Neural progenitor cell (in vitro differentiated cells): ENCODE measurements around the gene RNF144B.

ENCODE experiments used
- EZH2 ChIP-seq: fragments of 200-600 bp; sonication (generic); IDR thresholded peaks from 2 replicates; pipeline ENCODE4 v1.6.1; 2017; ENCODE audit warnings: antibody characterized with exemption, mild to moderate bottlenecking, moderate library complexity
- EZH2phosphoT487 ChIP-seq: fragments of 200-600 bp; sonication (generic); IDR thresholded peaks from 2 replicates; pipeline ENCODE4 v1.6.1; 2017; ENCODE audit warnings: antibody characterized with exemption
- TF ChIP-seq, protein P1 (sequence below): fragments of 200-600 bp; sonication (generic); IDR thresholded peaks from 2 replicates; pipeline ENCODE4 v1.5.1; 2017; ENCODE audit warnings: antibody characterized with exemption, mild to moderate bottlenecking

DNA sequence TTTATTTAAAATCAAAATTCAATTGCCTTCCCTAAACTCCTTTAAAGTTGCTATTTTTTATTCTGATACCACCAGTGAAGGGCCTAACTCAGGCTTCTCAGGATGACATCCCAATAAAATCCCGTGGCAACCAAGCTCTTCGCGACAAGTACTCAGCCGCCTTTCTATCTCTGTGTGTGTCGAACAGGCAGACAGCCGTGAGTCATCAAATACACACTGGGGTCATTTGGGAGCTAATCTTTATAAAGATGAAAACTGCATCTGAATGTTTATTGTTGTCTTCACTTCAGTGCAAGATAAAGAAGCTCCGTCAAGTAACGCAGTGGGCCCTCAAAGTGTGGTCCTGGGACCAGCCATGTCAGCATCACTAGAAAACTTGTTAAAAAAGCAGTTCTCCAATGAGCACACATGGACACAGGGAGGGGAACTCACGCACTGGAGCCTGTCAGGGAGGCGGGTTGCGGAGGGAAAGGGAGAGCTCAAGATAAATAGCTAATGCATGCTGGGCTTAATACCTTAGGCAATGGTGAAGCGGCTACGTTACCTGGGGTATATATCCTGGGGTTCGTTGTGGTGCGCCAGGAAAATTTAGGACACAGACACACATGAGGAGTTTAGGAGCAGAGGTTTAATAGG is 119.3 kb downstream of the RNF144B start:
- TF ChIP-seq, protein P1, sequence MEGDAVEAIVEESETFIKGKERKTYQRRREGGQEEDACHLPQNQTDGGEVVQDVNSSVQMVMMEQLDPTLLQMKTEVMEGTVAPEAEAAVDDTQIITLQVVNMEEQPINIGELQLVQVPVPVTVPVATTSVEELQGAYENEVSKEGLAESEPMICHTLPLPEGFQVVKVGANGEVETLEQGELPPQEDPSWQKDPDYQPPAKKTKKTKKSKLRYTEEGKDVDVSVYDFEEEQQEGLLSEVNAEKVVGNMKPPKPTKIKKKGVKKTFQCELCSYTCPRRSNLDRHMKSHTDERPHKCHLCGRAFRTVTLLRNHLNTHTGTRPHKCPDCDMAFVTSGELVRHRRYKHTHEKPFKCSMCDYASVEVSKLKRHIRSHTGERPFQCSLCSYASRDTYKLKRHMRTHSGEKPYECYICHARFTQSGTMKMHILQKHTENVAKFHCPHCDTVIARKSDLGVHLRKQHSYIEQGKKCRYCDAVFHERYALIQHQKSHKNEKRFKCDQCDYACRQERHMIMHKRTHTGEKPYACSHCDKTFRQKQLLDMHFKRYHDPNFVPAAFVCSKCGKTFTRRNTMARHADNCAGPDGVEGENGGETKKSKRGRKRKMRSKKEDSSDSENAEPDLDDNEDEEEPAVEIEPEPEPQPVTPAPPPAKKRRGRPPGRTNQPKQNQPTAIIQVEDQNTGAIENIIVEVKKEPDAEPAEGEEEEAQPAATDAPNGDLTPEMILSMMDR: no peak
- no peak for TF ChIP-seq EZH2
- TF ChIP-seq EZH2phosphoT487: no peak
